HEK293T (cell line): ENCODE results near the gene CELA2B.

Source experiments
- CTCF ChIA-PET: fragments of 350-600 bp; formaldehyde crosslinking; extraction: SDS; loops from one replicate; lab custom pipeline; 2021; ENCODE audit warnings: antibody characterized with exemption, inconsistent platforms; lab: Yijun Ruan, JAX
- POLR2A ChIA-PET: fragments of 350-600 bp; formaldehyde crosslinking; extraction: SDS; loops from one replicate; lab custom pipeline; 2020; ENCODE audit warnings: antibody characterized with exemption, inconsistent platforms; lab: Yijun Ruan, JAX
- DNase-seq: peaks from one replicate; pipeline ENCODE4 v3.0.0; 2012; ENCODE audit warnings: mixed read lengths; ENCODE audit errors: extremely low spot score
- ARNT ChIP-seq: fragments of 450-650 bp; IDR thresholded peaks from 2 replicates; pipeline ENCODE4 v1.6.1; 2017; ENCODE audit warnings: mild to moderate bottlenecking
- BHLHE40 ChIP-seq: fragments of 450-650 bp; IDR thresholded peaks from 2 replicates; pipeline ENCODE4 v1.6.1; 2016; ENCODE audit warnings: mild to moderate bottlenecking, moderate library complexity, borderline replicate concordance
- CTBP1 ChIP-seq: fragments of 450-650 bp; IDR thresholded peaks from 2 replicates; pipeline ENCODE4 v1.6.1; 2016; ENCODE audit warnings: borderline replicate concordance
- ELF4 ChIP-seq: fragments of 450-650 bp; IDR thresholded peaks from 2 replicates; pipeline ENCODE4 v1.6.1; 2017; ENCODE audit warnings: antibody characterized with exemption
- FOXA1 ChIP-seq: fragments of 450-650 bp; IDR thresholded peaks from 2 replicates; pipeline ENCODE4 v1.6.1; 2016; ENCODE audit warnings: mild to moderate bottlenecking
- FOXK2 ChIP-seq: fragments of 450-650 bp; IDR thresholded peaks from 2 replicates; pipeline ENCODE4 v1.6.1; 2016; ENCODE audit warnings: mild to moderate bottlenecking
- FOXM1 ChIP-seq: fragments of 450-650 bp; IDR thresholded peaks from 2 replicates; pipeline ENCODE4 v1.6.1; 2017; ENCODE audit warnings: mild to moderate bottlenecking, borderline replicate concordance
- HDGF ChIP-seq: fragments of 450-650 bp; IDR thresholded peaks from 2 replicates; pipeline ENCODE4 v1.6.1; 2017; ENCODE audit warnings: antibody characterized with exemption, borderline replicate concordance
- L3MBTL2 ChIP-seq: fragments of 450-650 bp; conservative IDR thresholded peaks from 2 replicates; pipeline ENCODE4 v1.6.1; 2016; ENCODE audit warnings: mild to moderate bottlenecking
- LEF1 ChIP-seq: fragments of 450-650 bp; IDR thresholded peaks from 2 replicates; pipeline ENCODE4 v1.6.1; 2017; ENCODE audit warnings: mild to moderate bottlenecking, borderline replicate concordance
- NFRKB ChIP-seq: fragments of 450-650 bp; IDR thresholded peaks from 2 replicates; pipeline ENCODE4 v1.6.1; 2016; ENCODE audit warnings: mild to moderate bottlenecking, moderate library complexity
- SP1 ChIP-seq: fragments of 450-650 bp; IDR thresholded peaks from 2 replicates; pipeline ENCODE4 v1.6.1; 2017
- SUZ12 ChIP-seq: fragments of 450-650 bp; IDR thresholded peaks from 2 replicates; pipeline ENCODE4 v1.6.1; 2016; ENCODE audit warnings: mild to moderate bottlenecking
- TARDBP ChIP-seq: fragments of 450-650 bp; IDR thresholded peaks from 2 replicates; pipeline ENCODE4 v1.6.1; 2016
- ZNF384 ChIP-seq: fragments of 450-650 bp; IDR thresholded peaks from 2 replicates; pipeline ENCODE4 v1.6.1; 2016
- TF ChIP-seq, protein P1 (sequence below): fragments of 450-650 bp; IDR thresholded peaks from 2 replicates; pipeline ENCODE4 v1.6.1; 2016

Gene CELA2B

DNA sequence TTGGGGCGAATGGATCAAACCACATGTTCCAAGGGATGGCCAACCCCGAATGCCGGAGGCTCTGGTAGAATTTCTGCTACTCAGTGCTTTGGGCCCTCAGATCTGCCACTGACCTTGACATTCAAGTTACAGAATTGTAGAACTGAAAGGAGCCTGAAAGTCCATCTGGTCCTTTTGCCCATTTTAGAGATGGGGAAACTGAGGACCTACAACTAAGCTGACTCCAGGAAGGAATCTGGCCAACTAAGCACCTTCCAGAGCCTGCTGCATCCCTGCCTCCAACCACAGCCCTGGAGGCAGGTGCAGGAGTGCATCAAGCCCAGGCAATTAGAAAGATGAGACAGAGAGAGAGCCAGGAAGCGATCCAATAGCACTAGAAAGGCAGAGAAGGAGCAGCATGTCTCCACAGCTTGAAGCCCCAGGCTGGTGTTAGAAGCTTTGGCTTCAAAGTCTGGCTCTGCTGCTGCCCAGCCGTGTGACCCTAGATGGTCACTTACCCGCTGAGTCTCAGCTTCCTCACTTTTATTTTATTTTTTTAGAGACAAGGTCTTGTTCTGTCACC lies 38.9 kb upstream of the CELA2B start:
- DNase-seq: no peak
- ChIA-PET CTCF (no interaction called here), POLR2A (no interaction called here)
- TF ChIP-seq CTBP1 (no peak), BHLHE40 (no peak), TARDBP (no peak), ELF4 (no peak), FOXA1 (no peak), SUZ12 (no peak), L3MBTL2 (no peak), HDGF (no peak)
- TF ChIP-seq, protein P1, sequence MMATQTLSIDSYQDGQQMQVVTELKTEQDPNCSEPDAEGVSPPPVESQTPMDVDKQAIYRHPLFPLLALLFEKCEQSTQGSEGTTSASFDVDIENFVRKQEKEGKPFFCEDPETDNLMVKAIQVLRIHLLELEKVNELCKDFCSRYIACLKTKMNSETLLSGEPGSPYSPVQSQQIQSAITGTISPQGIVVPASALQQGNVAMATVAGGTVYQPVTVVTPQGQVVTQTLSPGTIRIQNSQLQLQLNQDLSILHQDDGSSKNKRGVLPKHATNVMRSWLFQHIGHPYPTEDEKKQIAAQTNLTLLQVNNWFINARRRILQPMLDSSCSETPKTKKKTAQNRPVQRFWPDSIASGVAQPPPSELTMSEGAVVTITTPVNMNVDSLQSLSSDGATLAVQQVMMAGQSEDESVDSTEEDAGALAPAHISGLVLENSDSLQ: no peak

DNA sequence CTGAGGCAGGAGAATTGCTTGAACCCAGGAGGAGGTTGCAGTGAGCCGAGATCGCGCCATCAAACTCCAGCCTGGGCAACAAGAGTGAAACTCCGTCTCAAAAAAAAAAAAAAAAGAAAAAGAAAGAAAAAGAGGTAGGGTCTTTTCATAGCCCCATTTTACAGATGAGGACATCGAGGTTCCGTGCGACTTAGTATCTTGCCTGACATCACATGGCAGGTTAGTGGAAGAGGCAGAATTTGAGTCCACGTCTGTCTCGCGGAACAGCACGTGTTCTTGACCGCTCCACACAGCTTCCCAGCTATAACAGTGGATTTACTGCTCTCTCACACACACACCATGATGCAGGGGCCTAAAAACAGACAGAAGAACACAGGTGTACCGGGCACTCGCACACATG lies 36.6 kb upstream of the CELA2B start:
- CTCF ChIA-PET: no interaction called here

DNA sequence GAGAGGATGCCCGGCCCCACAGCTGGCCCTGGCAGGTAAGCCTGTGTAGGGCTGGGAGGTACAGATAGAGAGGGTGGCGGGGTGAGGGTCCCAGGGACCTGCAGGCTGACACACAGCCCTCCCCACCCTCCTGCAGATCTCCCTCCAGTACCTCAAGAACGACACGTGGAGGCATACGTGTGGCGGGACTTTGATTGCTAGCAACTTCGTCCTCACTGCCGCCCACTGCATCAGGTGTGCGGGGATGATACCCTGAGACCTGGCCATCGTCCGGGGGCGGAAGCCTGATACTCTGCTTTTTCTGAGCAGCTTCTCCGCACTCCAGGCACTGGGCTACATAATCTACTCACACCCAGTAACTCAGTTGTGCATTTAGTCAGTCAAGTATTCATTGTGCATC lies 35.5 kb upstream of the CELA2B start:
- CTCF ChIA-PET: interaction anchor here (0.7 to 0.8 kb wide), 2 partner anchors 9 to 117 kb away, joined by 3 to 4 read pairs; no protein-coding TSS in a partner anchor
- POLR2A ChIA-PET: no interaction called here
- TF ChIP-seq FOXM1 (no peak), NFRKB (no peak), FOXK2 (no peak), TARDBP (no peak), LEF1 (no peak), BHLHE40 (no peak), ARNT (no peak), HDGF (no peak), ELF4 (no peak), CTBP1 (no peak), SP1 (no peak), ZNF384 (no peak), SUZ12 (no peak), FOXA1 (no peak), L3MBTL2 (no peak)
- TF ChIP-seq, protein P1: no peak
- no peak for DNase-seq

More for the DNA sequence above, 36.6 kb upstream of the CELA2B start:
- TF ChIP-seq FOXK2 (no peak), SP1 (no peak), CTBP1 (no peak), ZNF384 (no peak), TARDBP (no peak), NFRKB (no peak), LEF1 (no peak), FOXM1 (no peak), FOXA1 (no peak), BHLHE40 (no peak), ARNT (no peak), SUZ12 (no peak), HDGF (no peak), ELF4 (no peak), L3MBTL2 (no peak)
- TF ChIP-seq, protein P1: no peak
- POLR2A ChIA-PET: no interaction called here
- no peak for DNase-seq

DNA sequence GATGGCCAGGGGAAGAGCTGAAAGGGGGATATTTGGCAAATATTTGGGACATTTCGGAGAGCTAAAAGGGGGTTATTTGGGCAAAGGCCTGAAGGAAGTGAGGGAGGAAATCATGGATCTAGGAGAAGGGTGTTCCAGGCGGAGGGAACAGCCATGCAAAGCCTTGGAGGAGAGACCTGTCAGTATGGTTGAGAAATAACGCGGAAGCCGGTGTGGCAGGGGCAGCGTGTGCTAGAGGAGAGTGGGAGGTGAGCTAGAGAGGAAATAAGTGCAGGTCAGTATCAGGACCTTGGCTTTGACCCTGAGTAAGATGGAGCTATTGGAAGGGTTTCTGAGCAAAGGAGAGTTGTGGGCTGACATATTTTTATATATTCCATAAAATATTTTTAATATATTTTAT lies 34.7 kb upstream of the CELA2B start:
- CTCF ChIA-PET: interaction anchor here (0.7 to 0.8 kb wide), 3 partner anchors 10 to 118 kb away, joined by 3 to 10 read pairs (median 9); no protein-coding TSS in a partner anchor
- no peak for TF ChIP-seq ARNT
- TF ChIP-seq, protein P1: no peak
- DNase-seq: no peak
- POLR2A ChIA-PET: no interaction called here

DNA sequence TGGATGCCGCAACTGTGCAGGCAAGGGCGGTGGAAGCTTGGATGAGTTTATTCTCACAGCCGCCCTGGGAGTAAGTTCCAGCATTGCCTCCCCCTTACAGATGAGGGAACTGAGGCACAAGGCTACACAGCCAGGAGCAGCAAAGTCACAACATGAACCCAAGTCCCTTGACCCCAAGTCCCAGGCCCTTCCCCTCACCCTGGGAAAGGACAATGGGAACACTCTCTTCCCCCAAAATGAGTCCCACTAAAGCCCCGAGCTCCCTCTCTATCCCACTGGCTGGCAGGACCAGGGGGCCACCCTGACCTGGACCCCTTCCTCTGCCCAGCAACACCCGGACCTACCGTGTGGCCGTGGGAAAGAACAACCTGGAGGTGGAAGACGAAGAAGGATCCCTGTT lies 33.8 kb upstream of the CELA2B start:
- ChIA-PET CTCF (interaction anchor here (0.8 kb wide), 1 partner anchor 133 kb away, joined by 3 read pairs; no protein-coding TSS in a partner anchor), POLR2A (no interaction called here)
- TF ChIP-seq TARDBP (no peak), HDGF (no peak), CTBP1 (no peak), FOXA1 (no peak), BHLHE40 (no peak), ELF4 (no peak), L3MBTL2 (no peak), ZNF384 (no peak), SP1 (no peak), FOXK2 (no peak), NFRKB (no peak), FOXM1 (no peak), ARNT (no peak), SUZ12 (no peak)
- TF ChIP-seq, protein P1: no peak
- DNase-seq: no peak
